SW 1271 (cell line): ENCODE data around the gene GNAZ.

Experiments
- DNase-seq, 2 experiments: peaks; one replicate each; lab custom pipeline; 2025; lab: John Stamatoyannopoulos, UW

Gene GNAZ

GRCh38 chr22:23155143-23155542 is 84.8 kb downstream of the GNAZ start:
- no peak for DNase-seq

- DNase-seq = no peak
Observed at GRCh38 chr22:23155831-23156230, 85.5 kb downstream of the GNAZ start.

GRCh38 chr22:23156286-23156685 is 86.0 kb downstream of the GNAZ start:
- no peak for DNase-seq

- no peak for DNase-seq
Observed at GRCh38 chr22:23157560-23158515, 87.5 kb downstream of the GNAZ start.

- no peak for DNase-seq
Observed at GRCh38 chr22:23158516-23159290, 88.4 kb downstream of the GNAZ start.

- no peak for DNase-seq
Observed at GRCh38 chr22:23159291-23159630, 88.9 kb downstream of the GNAZ start.

GRCh38 chr22:23161029-23161428 is 90.7 kb downstream of the GNAZ start:
- DNase-seq = no peak

- no peak for DNase-seq
Observed at GRCh38 chr22:23161574-23161973, 91.3 kb downstream of the GNAZ start.

- no peak for DNase-seq
Observed at GRCh38 chr22:23163665-23164064, 93.3 kb downstream of the GNAZ start.

GRCh38 chr22:23164091-23164490 is 93.8 kb downstream of the GNAZ start:
- no peak for DNase-seq

- DNase-seq = no peak
Observed at GRCh38 chr22:23166042-23166831, 95.9 kb downstream of the GNAZ start.

- no peak for DNase-seq
Observed at GRCh38 chr22:23166841-23167616, 96.7 kb downstream of the GNAZ start.

GRCh38 chr22:23168391-23169042 is 98.2 kb downstream of the GNAZ start:
- DNase-seq = no peak

- DNase-seq = no peak
Observed at GRCh38 chr22:23169043-23169406, 98.7 kb downstream of the GNAZ start.
